Transverse colon (tissue), 4 donors: ENCODE data around the gene ADAMTS3. TPM values are rescaled to one million over a fixed set of nuclear protein-coding genes. Genes with fewer than 3 reads are reported as not detected.

Source experiments
- DNase-seq: peaks from one replicate; pipeline ENCODE4 v3.0.0-alpha.2; 2019
- H3K27ac ChIP-seq, 4 donors: fragments of 200-600 bp; sonication (generic); 2 replicates each; pipeline ENCODE4 v1.5.1; 2016 to 2018; ENCODE audit warnings: inconsistent platforms in 4 of 4
- H3K27me3 ChIP-seq: fragments of 200-600 bp; sonication (generic); 2 replicates; pipeline ENCODE4 v1.5.1; 2017; ENCODE audit warnings: inconsistent platforms
- H3K36me3 ChIP-seq, 4 donors: fragments of 200-600 bp; sonication (generic); 2 replicates each; pipeline ENCODE4 v1.5.1; 2017 to 2019; ENCODE audit warnings: inconsistent platforms in 4 of 4
- H3K4me1 ChIP-seq, 4 donors: fragments of 200-600 bp; sonication (generic); 2 replicates each; pipeline ENCODE4 v1.5.1; 2017 to 2020; ENCODE audit warnings: inconsistent platforms in 4 of 4
- H3K4me3 ChIP-seq, 4 donors: fragments of 200-600 bp; sonication (generic); 1 replicate in 1 of 4; 2 replicates in 3 of 4; pipeline versions ENCODE4 v1.5.1 to v1.6.1; 2017 to 2019; ENCODE audit warnings: inconsistent platforms in 4 of 4
- H3K9me3 ChIP-seq, 2 donors: fragments of 200-600 bp; sonication (generic); 2 replicates each; pipeline ENCODE4 v1.5.1; 2017 to 2019; ENCODE audit warnings: inconsistent platforms in 2 of 2
- CTCF ChIP-seq, 5 experiments: fragments of 200-600 bp in 3 of 5; fragments of 450-650 bp in 2 of 5; sonication (generic) in 3 of 5; IDR thresholded peaks; 1 replicate in 2 of 5; 2 replicates in 3 of 5; pipeline ENCODE4 v1.5.1; 2016 to 2017; ENCODE audit warnings: antibody characterized with exemption in 5 of 5, inconsistent platforms in 3 of 5, mild to moderate bottlenecking in 2 of 5, moderate library complexity in 1 of 5
- EP300 ChIP-seq: sonication (generic); formaldehyde crosslinking; IDR thresholded peaks from one replicate; pipeline ENCODE4 v1.6.1; 2017; ENCODE audit warnings: antibody characterized with exemption, low read depth
- POLR2A ChIP-seq: fragments of 450-650 bp; IDR thresholded peaks from one replicate; pipeline ENCODE4 v1.6.1; 2016; ENCODE audit warnings: antibody characterized with exemption, mild to moderate bottlenecking, moderate library complexity
- POLR2AphosphoS5 ChIP-seq, 3 donors: sonication (generic); formaldehyde crosslinking; IDR thresholded peaks; one replicate each; pipeline ENCODE4 v1.6.1; 2016; ENCODE audit warnings: antibody characterized with exemption in 3 of 3
- WGBS, 2 donors: methylation state at CpG; one replicate each; pipeline ENCODE4 v1.1.5; 2018; ENCODE audit warnings: low coverage in 1 of 2; 5-methylcytosine and 5-hydroxymethylcytosine counted together
- in situ Hi-C, 4 donors: fragments of 200-750 bp; cut with MboI; loops; one replicate each; pipeline versions ENCODE4 v1.15.0 to v1.15.1; 2017; ENCODE audit warnings: low sequenced_read_pairs in 3 of 4, low pct_ligation_motif_present in 1 of 4, low pct_unique_long_range_greater_than_20kb in 1 of 4
- intact Hi-C: fragments of 100-400 bp; cut with DNase I; formaldehyde crosslinking; loops from one replicate; pipeline ENCODE4 v1.15.1; 2023; ENCODE audit warnings: low total_unique reads
- total RNA-seq, 4 donors: library from RNA; depleted of rRNA; stranded (reverse); fragments of >200 nt; gene quantifications; one replicate each; pipeline ENCODE4 v1.1.0, GENCODE V29; 2016

ADAMTS3 gene
- total RNA-seq, 4 donors from 2014 or later = 0.14 to 0.64 TPM; not detected in 2

- H3K4me1 ChIP-seq = no peaks in the 10 kb centered on the region
- H3K36me3 ChIP-seq = no peaks in the 10 kb centered on the region
- no peak overlapping the region for H3K4me3 ChIP-seq
- H3K27me3 ChIP-seq = no peaks in the 10 kb centered on the region
- 40% methylated on average over 1 of the region's 1 CpG; no CpG with 5 or more reads in 1 of the 2 donors for WGBS, 2 donors
- in situ Hi-C loops = loop anchor here in 1 of 4 donors (25.0 kb wide), 1 partner anchor 516 kb away; no protein-coding TSS in a partner anchor
- TF ChIP-seq CTCF (IDR thresholded peaks at IDR 0.05) = no peak
- no peak for TF ChIP-seq EP300
- no peak for TF ChIP-seq POLR2AphosphoS5 (IDR thresholded peaks at IDR 0.05)
- TF ChIP-seq POLR2A = no peak
- DNase-seq = no peak
- intact Hi-C loops = no loop called here
- no peak overlapping the region for H3K27ac ChIP-seq
- H3K9me3 ChIP-seq = peaks cover 0 to 6% of the 10 kb centered on the region in 2 donors
These were observed 72.9 kb downstream of the ADAMTS3 start for GRCh38 chr4:72496119-72496518.

- no peak overlapping the region for H3K27ac ChIP-seq
- DNase-seq = no peak
- no peak overlapping the region for H3K4me3 ChIP-seq
- H3K27me3 ChIP-seq = no peaks in the 10 kb centered on the region
- no peaks in the 10 kb centered on the region for H3K9me3 ChIP-seq
- in situ Hi-C loops (loop anchor here in 1 of 4 donors (25.0 kb wide), 1 partner anchor 518 kb away; no protein-coding TSS in a partner anchor), intact Hi-C loops (no loop called here)
- no peaks in the 10 kb centered on the region for H3K4me1 ChIP-seq
- TF ChIP-seq POLR2AphosphoS5 (IDR thresholded peaks at IDR 0.05) = no peak
- no peak for TF ChIP-seq CTCF (IDR thresholded peaks at IDR 0.05)
- TF ChIP-seq POLR2A = no peak
- no peak for TF ChIP-seq EP300
- H3K36me3 ChIP-seq = no peaks in the 10 kb centered on the region
These were observed 74.9 kb downstream of the ADAMTS3 start for GRCh38 chr4:72494156-72494555.

GRCh38 chr4:72489267-72489666 is 79.8 kb downstream of the ADAMTS3 start:
- Histone ChIP-seq H3K27ac (no peak overlapping the region), H3K27me3 (no peaks in the 10 kb centered on the region), H3K36me3 (no peaks in the 10 kb centered on the region), H3K4me3 (no peak overlapping the region), H3K9me3 (no peaks in the 10 kb centered on the region), H3K4me1 (no peaks in the 10 kb centered on the region)
- TF ChIP-seq CTCF (IDR thresholded peaks at IDR 0.05) (no peak), POLR2A (no peak)
- in situ Hi-C loops (loop anchor here in 1 of 4 donors (25.0 kb wide), 1 partner anchor 523 kb away; no protein-coding TSS in a partner anchor), intact Hi-C loops (no loop called here)
- WGBS, 2 donors = 48 to 53% methylated on average over 4 of the region's 4 CpGs
- no peak for DNase-seq

- Histone ChIP-seq H3K9me3 (peaks cover 0 to 3% of the 10 kb centered on the region in 2 donors), H3K4me1 (no peaks in the 10 kb centered on the region), H3K4me3 (no peak overlapping the region), H3K36me3 (no peaks in the 10 kb centered on the region), H3K27ac (no peak overlapping the region), H3K27me3 (no peaks in the 10 kb centered on the region)
- DNase-seq = no peak
- in situ Hi-C loops (loop anchor here in 1 of 4 donors (25.0 kb wide), 1 partner anchor 525 kb away; no protein-coding TSS in a partner anchor), intact Hi-C loops (no loop called here)
- TF ChIP-seq POLR2AphosphoS5 (IDR thresholded peaks at IDR 0.05) (no peak), POLR2A (no peak), CTCF (IDR thresholded peaks at IDR 0.05) (no peak), EP300 (no peak)
These were observed 82.0 kb downstream of the ADAMTS3 start for GRCh38 chr4:72486991-72487390.
